GM10266 (cell line): ENCODE results near the gene PCBP1.
"Not testable (repeated sequence)": the region's sequence is repeated elsewhere in the genome, so short reads cannot be mapped to it uniquely, and the experiment has no call there.

ENCODE experiments used
- DNase-seq: peaks from one replicate; pipeline ENCODE4 v3.0.0; 2012; ENCODE audit errors: extremely low spot score
- CTCF ChIP-seq: IDR thresholded peaks from 2 replicates; pipeline ENCODE4 v1.5.1; 2012; ENCODE audit warnings: mild to moderate bottlenecking, low read depth; ENCODE audit not compliant: control insufficient read depth, insufficient read depth; ENCODE audit errors: missing control alignments

The PCBP1 gene

GRCh38 chr2:70124983-70125480 is 37.8 kb downstream of the PCBP1 start:
- no peak for DNase-seq
- no peak for TF ChIP-seq CTCF

- TF ChIP-seq CTCF, result no peak
- DNase-seq, result no peak
Observed at GRCh38 chr2:70125498-70125898, 38.2 kb downstream of the PCBP1 start.

DNA sequence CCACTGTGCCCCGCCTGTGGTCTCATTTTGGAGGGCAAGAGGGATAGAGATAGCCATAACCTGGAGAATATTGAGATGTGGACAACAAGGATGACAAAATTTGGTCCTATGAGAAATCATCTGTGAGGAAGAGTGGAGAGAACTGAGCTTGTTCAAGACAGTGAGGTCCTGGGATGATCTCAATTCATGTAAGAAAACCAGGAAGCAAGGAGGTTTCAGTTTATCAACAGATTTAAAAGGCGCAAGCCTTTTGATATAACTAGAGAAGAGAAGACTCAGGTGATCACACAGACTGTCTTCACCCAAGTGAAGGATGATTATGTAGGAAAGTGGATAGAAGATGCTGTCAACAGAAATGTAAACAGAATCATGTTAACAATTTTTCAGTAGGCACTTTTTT is 39.1 kb downstream of the PCBP1 start:
- no peak for TF ChIP-seq CTCF
- no peak for DNase-seq

GRCh38 chr2:70128005-70128404 is 40.7 kb downstream of the PCBP1 start:
- no peak for DNase-seq
- TF ChIP-seq CTCF, result no peak

GRCh38 chr2:70131344-70132143 is 44.3 kb downstream of the PCBP1 start:
- not testable (repeated sequence) for DNase-seq

GRCh38 chr2:70132244-70133126 is 45.2 kb downstream of the PCBP1 start:
- DNase-seq, result peak; percentile 59

GRCh38 chr2:70133127-70133452 is 45.8 kb downstream of the PCBP1 start:
- DNase-seq, result no peak
- TF ChIP-seq CTCF, result no peak

More at GRCh38 chr2:70132244-70133126, 45.2 kb downstream of the PCBP1 start:
- TF ChIP-seq CTCF, result no peak
